Spleen (tissue), 7 donors: ENCODE measurements around the gene ALDH1A2.

ENCODE experiments used
- POLR2A ChIP-seq, 3 donors: fragments of 450-650 bp; IDR thresholded peaks; one replicate each; pipeline ENCODE4 v1.5.1; 2017; ENCODE audit warnings: antibody characterized with exemption in 3 of 3, mild to moderate bottlenecking in 1 of 3
- TF ChIP-seq, protein P1 (sequence below), 11 experiments: fragments of 200-600 bp in 7 of 11; fragments of 450-650 bp in 4 of 11; sonication (generic) in 4 of 11; IDR thresholded peaks in 8 of 11; conservative IDR thresholded peaks in 3 of 11; 1 replicate in 7 of 11; 2 replicates in 4 of 11; pipeline versions ENCODE4 v1.4.0 to v1.8.0; 2016 to 2021; ENCODE audit warnings: antibody characterized with exemption in 11 of 11, inconsistent platforms in 4 of 11, mild to moderate bottlenecking in 1 of 11
- donor health status: DM: no; HTN: no; CAD: no; lungs with moderate emphysema.
- donor health status: DM: no; HTN: no; CAD: no.
- donor health status: DM: no; HTN: no; CAD: no.

DNA sequence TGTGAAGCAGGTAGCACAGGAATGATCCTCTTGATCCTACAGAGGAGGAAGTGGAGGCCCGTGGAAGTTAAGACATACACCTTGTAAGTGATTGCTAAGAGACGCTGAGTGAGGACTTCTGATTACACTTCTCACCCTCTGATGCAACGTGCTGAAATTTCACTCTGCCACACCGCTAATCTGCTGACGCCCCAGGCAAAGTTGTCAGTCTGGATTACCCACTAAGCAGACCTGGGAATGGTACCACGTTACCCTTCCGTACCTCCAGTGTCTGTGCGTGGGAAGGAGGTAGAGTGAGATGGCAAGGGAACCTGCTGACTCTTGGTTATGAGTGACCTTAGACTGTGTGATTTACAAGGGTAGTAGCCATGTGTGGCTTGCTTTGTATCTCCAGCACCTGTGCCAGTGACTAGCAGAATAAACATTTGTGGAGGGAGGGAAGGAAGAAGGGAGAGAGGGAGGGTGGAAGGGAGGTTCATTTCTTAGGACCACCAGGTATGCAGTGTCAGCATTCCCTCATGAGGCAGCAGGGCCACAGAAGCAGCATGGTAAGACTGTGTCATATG, 115.0 kb downstream of the ALDH1A2 start:
- TF ChIP-seq, protein P1, sequence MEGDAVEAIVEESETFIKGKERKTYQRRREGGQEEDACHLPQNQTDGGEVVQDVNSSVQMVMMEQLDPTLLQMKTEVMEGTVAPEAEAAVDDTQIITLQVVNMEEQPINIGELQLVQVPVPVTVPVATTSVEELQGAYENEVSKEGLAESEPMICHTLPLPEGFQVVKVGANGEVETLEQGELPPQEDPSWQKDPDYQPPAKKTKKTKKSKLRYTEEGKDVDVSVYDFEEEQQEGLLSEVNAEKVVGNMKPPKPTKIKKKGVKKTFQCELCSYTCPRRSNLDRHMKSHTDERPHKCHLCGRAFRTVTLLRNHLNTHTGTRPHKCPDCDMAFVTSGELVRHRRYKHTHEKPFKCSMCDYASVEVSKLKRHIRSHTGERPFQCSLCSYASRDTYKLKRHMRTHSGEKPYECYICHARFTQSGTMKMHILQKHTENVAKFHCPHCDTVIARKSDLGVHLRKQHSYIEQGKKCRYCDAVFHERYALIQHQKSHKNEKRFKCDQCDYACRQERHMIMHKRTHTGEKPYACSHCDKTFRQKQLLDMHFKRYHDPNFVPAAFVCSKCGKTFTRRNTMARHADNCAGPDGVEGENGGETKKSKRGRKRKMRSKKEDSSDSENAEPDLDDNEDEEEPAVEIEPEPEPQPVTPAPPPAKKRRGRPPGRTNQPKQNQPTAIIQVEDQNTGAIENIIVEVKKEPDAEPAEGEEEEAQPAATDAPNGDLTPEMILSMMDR (IDR thresholded peaks at IDR 0.05 in 8 of 11, conservative IDR thresholded peaks at IDR 0.05 in 3 of 11) = no peak
- TF ChIP-seq POLR2A (IDR thresholded peaks at IDR 0.05) = no peak
